Esophagus muscularis mucosa (tissue), 4 donors: ENCODE results near the gene HAAO.

Source experiments
- CTCF ChIP-seq, 3 experiments: fragments of 200-600 bp in 2 of 3; fragments of 450-650 bp in 1 of 3; sonication (generic) in 2 of 3; IDR thresholded peaks; one replicate each; pipeline ENCODE4 v1.5.1; 2017 to 2019; ENCODE audit warnings: antibody characterized with exemption in 3 of 3, mild to moderate bottlenecking in 2 of 3, moderate library complexity in 1 of 3
- EP300 ChIP-seq: sonication (generic); formaldehyde crosslinking; IDR thresholded peaks from one replicate; pipeline ENCODE4 v1.6.1; 2017; ENCODE audit warnings: antibody characterized with exemption
- POLR2A ChIP-seq: fragments of 450-650 bp; IDR thresholded peaks from one replicate; pipeline ENCODE4 v1.6.1; 2017; ENCODE audit warnings: antibody characterized with exemption, moderate library complexity, mild to moderate bottlenecking, low read depth
- POLR2AphosphoS5 ChIP-seq, 2 donors: sonication (generic); formaldehyde crosslinking; IDR thresholded peaks; one replicate each; pipeline ENCODE4 v1.6.1; 2017; ENCODE audit warnings: antibody characterized with exemption in 2 of 2

- no peak for TF ChIP-seq CTCF (IDR thresholded peaks at IDR 0.05)
- no peak for TF ChIP-seq EP300
- no peak for TF ChIP-seq POLR2A
- TF ChIP-seq POLR2AphosphoS5 (IDR thresholded peaks at IDR 0.05) = no peak
Observed at GRCh38 chr2:42801381-42801780, 9.0 kb upstream of the HAAO start.
